ENCODE results near the gene PCSK5.

PCSK5 gene

GRCh38 chr9:76185432-76185831 lies 295.0 kb downstream of the PCSK5 start:
- peaks cover 6 to 10% of the 10 kb centered on the region in 2 experiments for H3K4me1 ChIP-seq (ENCODE audit: control insufficient read depth in 1 of 2, insufficient read depth in 1 of 2, low read depth in 1 of 2, low read length in 1 of 2)
- H3K27me3 ChIP-seq: no peaks in the 10 kb centered on the region
- H3K27ac ChIP-seq: no peak overlapping the region
- H3K4me3 ChIP-seq (ENCODE audit: low read depth in 1 of 2, low read length in 1 of 2): no peak overlapping the region
- H3K9me3 ChIP-seq: no peaks in the 10 kb centered on the region
- H3K36me3 ChIP-seq: no peaks in the 10 kb centered on the region
- TF ChIP-seq CTCF (IDR thresholded peaks at IDR 0.05): no peak

GRCh38 chr9:76188286-76188685 lies 297.8 kb downstream of the PCSK5 start:
- no peak for TF ChIP-seq CTCF (IDR thresholded peaks at IDR 0.05)
- Histone ChIP-seq H3K4me3 (ENCODE audit: low read depth in 1 of 2, low read length in 1 of 2) (no peak overlapping the region), H3K27ac (no peak overlapping the region), H3K4me1 (ENCODE audit: control insufficient read depth in 1 of 2, insufficient read depth in 1 of 2, low read depth in 1 of 2, low read length in 1 of 2) (no peaks in the 10 kb centered on the region), H3K9me3 (no peaks in the 10 kb centered on the region), H3K27me3 (no peaks in the 10 kb centered on the region), H3K36me3 (no peaks in the 10 kb centered on the region)

- no peaks in the 10 kb centered on the region for H3K36me3 ChIP-seq
- no peak overlapping the region for H3K4me3 ChIP-seq (ENCODE audit: low read depth in 1 of 2, low read length in 1 of 2)
- no peaks in the 10 kb centered on the region for H3K9me3 ChIP-seq
- no peak for TF ChIP-seq CTCF (IDR thresholded peaks at IDR 0.05)
- no peaks in the 10 kb centered on the region for H3K4me1 ChIP-seq (ENCODE audit: control insufficient read depth in 1 of 2, insufficient read depth in 1 of 2, low read depth in 1 of 2, low read length in 1 of 2)
- H3K27ac ChIP-seq: no peak overlapping the region
- H3K27me3 ChIP-seq: no peaks in the 10 kb centered on the region
Observed at GRCh38 chr9:76188905-76189304, 298.4 kb downstream of the PCSK5 start.

- no peak for TF ChIP-seq CTCF (IDR thresholded peaks at IDR 0.05)
- H3K27me3 ChIP-seq: no peaks in the 10 kb centered on the region
- H3K36me3 ChIP-seq: no peaks in the 10 kb centered on the region
- no peak overlapping the region for H3K4me3 ChIP-seq (ENCODE audit: low read depth in 1 of 2, low read length in 1 of 2)
- no peaks in the 10 kb centered on the region for H3K4me1 ChIP-seq (ENCODE audit: control insufficient read depth in 1 of 2, insufficient read depth in 1 of 2, low read depth in 1 of 2, low read length in 1 of 2)
- no peaks in the 10 kb centered on the region for H3K9me3 ChIP-seq
- no peak overlapping the region for H3K27ac ChIP-seq
Observed at GRCh38 chr9:76191493-76191892, 301.0 kb downstream of the PCSK5 start.

GRCh38 chr9:76192013-76192412 lies 301.5 kb downstream of the PCSK5 start:
- Histone ChIP-seq H3K27me3 (no peaks in the 10 kb centered on the region), H3K4me1 (ENCODE audit: control insufficient read depth in 1 of 2, insufficient read depth in 1 of 2, low read depth in 1 of 2, low read length in 1 of 2) (no peaks in the 10 kb centered on the region), H3K4me3 (ENCODE audit: low read depth in 1 of 2, low read length in 1 of 2) (no peak overlapping the region), H3K9me3 (no peaks in the 10 kb centered on the region), H3K36me3 (no peaks in the 10 kb centered on the region), H3K27ac (no peak overlapping the region)
- TF ChIP-seq CTCF (IDR thresholded peaks at IDR 0.05): no peak

GRCh38 chr9:76194896-76195295 lies 304.4 kb downstream of the PCSK5 start:
- no peaks in the 10 kb centered on the region for H3K36me3 ChIP-seq
- no peak for TF ChIP-seq CTCF (IDR thresholded peaks at IDR 0.05)
- H3K27ac ChIP-seq: no peak overlapping the region
- no peaks in the 10 kb centered on the region for H3K27me3 ChIP-seq
- no peaks in the 10 kb centered on the region for H3K9me3 ChIP-seq
- H3K4me3 ChIP-seq (ENCODE audit: low read depth in 1 of 2, low read length in 1 of 2): no peak overlapping the region
- H3K4me1 ChIP-seq (ENCODE audit: control insufficient read depth in 1 of 2, insufficient read depth in 1 of 2, low read depth in 1 of 2, low read length in 1 of 2): no peaks in the 10 kb centered on the region
